GM12864 (cell line): ENCODE results near the gene BRWD1.

Source experiments
- DNase-seq: peaks from one replicate; pipeline ENCODE4 v3.0.0-alpha.2; 2011; ENCODE audit warnings: low read depth
- H3K4me3 ChIP-seq: 2 replicates; pipeline ENCODE4 v1.5.1; 2011; ENCODE audit warnings: mild to moderate bottlenecking, low read depth, low read length, control low read depth
- CTCF ChIP-seq: IDR thresholded peaks from 2 replicates; pipeline ENCODE4 v1.5.1; 2011; ENCODE audit warnings: low read depth, mild to moderate bottlenecking, moderate library complexity, low read length, control low read depth, inconsistent platforms; ENCODE audit errors: missing control alignments

BRWD1 gene

GRCh38 chr21:39189857-39190604 is 123.4 kb downstream of the BRWD1 start:
- DNase-seq = no peak
- H3K4me3 ChIP-seq = no peak overlapping the region
- TF ChIP-seq CTCF = no peak

GRCh38 chr21:39188521-39189139 is 124.8 kb downstream of the BRWD1 start:
- no peak for TF ChIP-seq CTCF
- DNase-seq = no peak

GRCh38 chr21:39187141-39187540 is 126.3 kb downstream of the BRWD1 start:
- TF ChIP-seq CTCF = no peak
- H3K4me3 ChIP-seq = no peak overlapping the region
- no peak for DNase-seq

More at GRCh38 chr21:39188521-39189139, 124.8 kb downstream of the BRWD1 start:
- H3K4me3 ChIP-seq = no peak overlapping the region

- no peak overlapping the region for H3K4me3 ChIP-seq
- no peak for TF ChIP-seq CTCF
- DNase-seq = no peak
These were observed 126.8 kb downstream of the BRWD1 start for GRCh38 chr21:39186676-39187075.

- no peak overlapping the region for H3K4me3 ChIP-seq
- DNase-seq = no peak
These were observed 128.3 kb downstream of the BRWD1 start for GRCh38 chr21:39185157-39185556.

More at GRCh38 chr21:39185157-39185556, 128.3 kb downstream of the BRWD1 start:
- TF ChIP-seq CTCF = no peak
